ELR (cell line): ENCODE measurements around the gene TMA7B.
"Not testable (repeated sequence)": the region's sequence is repeated elsewhere in the genome, so short reads cannot be mapped to it uniquely, and the experiment has no call there.

ENCODE experiments used
- DNase-seq: peaks from one replicate; pipeline ENCODE4 v3.0.0-alpha.2; 2015; ENCODE audit warnings: low read depth

Gene TMA7B

GRCh38 chr22:39933741-39934140 is 26.5 kb upstream of the TMA7B start:
- no peak for DNase-seq

DNA sequence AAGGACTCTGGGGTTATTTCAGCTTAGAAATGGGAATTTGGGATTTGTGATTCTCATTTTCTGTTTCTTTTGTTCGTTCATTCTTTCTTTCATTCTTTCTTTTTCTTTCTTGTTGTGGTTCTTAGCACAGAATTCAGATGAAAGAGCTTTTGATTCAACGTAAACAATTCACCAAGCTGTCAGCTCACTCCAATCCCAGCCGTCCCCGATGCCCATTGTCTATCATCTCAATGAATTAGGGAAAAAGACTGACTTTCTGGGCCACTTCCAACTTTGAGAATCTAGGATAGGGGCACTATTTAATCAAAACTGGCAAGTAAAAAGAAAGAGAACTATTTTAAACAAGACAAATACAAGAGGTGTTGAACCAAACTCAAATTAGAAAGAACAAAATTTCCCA is 25.1 kb upstream of the TMA7B start:
- DNase-seq, result no peak

DNA sequence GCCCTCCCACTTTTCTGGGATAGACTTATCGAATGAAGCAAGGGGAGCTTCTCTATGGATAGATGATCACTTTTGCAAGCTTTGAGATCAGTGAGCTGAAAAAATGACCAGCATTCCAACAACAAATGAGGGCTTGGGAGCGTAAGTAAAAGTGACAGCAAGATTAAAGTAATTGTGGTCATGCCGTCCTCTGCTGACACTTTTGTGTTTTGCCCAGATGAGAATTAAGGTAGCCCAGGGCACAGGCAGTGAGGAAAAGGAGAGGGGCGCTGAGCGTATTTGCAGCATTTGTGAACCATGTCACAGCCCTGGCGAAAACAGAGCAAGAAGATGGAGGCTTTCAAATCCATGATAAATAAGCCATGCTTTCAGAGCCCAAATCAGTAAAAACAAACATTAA is 24.6 kb upstream of the TMA7B start:
- DNase-seq, result no peak

GRCh38 chr22:39936523-39937145 is 23.6 kb upstream of the TMA7B start:
- no peak for DNase-seq

- DNase-seq, result no peak
These were observed 22.3 kb upstream of the TMA7B start for GRCh38 chr22:39937906-39938305.

GRCh38 chr22:39938509-39939111 is 21.6 kb upstream of the TMA7B start:
- DNase-seq, result no peak

DNA sequence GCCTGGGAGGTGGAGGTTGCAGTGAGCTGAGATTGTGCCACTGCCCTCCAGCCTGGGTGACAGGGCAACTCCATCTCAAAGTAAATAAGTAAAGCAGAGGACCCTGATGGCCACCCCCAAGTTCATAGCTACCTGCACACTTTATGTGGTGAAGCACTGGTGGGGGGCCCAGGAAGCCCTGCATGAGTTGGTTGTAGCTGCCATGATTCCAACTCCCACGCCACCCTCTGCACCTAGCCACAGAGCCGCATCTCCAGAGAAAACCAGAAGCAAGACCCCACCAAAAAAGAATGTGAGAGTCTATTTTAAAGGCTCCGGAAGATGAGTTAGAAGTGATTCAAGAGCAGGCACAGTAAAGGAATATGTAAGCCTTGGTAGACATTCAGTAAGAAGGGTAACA is 20.4 kb upstream of the TMA7B start:
- no peak for DNase-seq

DNA sequence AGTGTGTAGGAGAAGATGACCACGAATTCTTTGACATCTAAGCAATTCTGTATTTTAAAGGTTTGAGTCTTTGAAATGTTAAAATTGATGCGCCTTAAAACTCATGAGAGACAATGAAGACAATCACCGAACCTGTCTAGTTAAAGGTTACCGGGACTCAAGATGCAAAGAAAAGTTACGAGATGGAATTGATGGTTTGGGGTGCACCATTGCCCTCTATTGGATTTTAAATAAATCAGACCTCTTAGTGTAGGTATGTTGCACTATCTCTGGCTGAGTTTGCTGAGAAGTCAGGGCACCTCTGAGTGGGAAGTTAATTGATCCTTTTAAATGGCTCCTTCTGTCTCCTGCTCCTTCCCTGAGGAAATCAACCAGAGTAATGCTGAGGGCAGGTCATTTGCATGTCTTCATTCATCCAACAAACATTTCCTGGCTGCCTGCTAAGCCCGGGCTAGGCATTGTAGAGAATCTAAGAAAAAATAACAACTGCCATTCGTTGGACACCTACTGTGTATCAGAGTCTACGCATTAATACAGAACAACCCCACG is 19.4 kb upstream of the TMA7B start:
- no peak for DNase-seq

GRCh38 chr22:39941601-39942000 is 18.6 kb upstream of the TMA7B start:
- no peak for DNase-seq

DNA sequence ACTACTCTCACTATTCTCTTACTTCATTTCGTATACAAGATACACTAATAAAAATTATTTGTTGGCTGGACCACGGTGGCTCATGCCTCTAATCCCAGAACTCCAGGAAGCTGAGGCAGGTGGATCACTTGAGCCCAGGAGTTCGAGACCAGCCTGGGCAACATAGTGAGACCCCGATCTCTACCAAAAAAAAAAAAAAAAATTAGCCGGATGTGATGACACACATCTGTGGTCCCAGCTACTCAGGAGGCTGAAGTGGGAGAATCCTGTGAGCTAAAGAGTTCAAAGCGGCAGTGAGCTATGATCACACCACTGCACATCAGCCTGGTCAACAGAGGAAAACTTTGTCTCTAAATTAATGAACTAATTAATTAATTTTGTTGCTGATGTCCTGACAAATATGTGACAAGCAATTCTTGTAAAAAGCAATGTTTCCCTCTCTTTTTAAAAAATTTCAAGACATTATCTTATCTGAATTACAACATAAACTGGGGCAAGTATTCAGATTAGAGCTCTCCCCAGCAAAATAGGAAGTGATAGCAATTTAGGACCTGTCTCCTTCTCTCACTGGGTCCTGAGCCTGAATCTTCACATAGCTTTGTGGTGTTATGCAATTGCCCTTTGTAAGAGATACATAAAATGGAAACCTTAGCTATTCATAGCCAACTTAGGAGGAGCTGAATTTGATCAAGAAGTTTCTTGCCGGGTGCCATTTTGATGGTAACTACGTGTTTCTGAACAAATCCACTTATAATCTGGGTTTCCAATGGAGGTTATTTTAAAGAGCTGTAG is 17.6 kb upstream of the TMA7B start:
- no peak for DNase-seq

DNA sequence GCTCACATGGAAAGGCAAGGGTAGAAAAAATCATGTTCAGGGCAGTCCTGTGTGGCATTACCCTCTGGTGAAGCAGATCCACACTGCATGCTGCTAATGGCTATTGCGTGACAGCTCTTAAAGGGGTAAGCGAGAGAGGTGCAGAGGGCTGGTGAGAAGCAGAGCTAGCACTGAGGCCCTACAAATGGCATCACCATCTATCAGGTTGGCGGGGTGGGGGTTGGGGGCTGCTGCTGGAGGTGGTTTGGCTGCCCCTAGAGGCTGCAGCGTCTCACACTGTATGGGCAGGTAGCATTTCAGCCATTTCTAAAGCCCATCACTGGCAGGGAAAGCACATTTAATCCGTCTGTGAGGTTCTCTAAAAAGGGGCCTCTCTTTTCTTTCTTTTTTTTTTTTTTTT is 16.9 kb upstream of the TMA7B start:
- no peak for DNase-seq

GRCh38 chr22:39943953-39944872 is 16.0 kb upstream of the TMA7B start:
- no peak for DNase-seq

DNA sequence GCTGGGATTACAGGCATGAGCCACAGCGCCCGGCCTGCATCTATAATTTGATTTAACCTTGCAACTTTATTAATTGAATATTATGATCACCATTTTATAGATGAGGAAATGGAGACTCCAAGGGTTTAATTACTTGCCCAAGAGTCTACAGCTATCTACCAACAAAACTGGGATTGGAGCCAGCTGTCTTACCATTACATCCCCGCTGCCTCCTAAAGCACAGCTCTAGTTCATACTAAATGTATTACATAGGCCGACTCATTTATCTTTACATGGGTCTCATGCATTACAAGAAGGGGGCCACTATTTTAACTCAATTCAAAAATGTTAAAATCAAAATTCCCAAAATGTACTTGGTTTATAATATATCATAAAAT is 14.1 kb upstream of the TMA7B start:
- DNase-seq, result no peak

DNA sequence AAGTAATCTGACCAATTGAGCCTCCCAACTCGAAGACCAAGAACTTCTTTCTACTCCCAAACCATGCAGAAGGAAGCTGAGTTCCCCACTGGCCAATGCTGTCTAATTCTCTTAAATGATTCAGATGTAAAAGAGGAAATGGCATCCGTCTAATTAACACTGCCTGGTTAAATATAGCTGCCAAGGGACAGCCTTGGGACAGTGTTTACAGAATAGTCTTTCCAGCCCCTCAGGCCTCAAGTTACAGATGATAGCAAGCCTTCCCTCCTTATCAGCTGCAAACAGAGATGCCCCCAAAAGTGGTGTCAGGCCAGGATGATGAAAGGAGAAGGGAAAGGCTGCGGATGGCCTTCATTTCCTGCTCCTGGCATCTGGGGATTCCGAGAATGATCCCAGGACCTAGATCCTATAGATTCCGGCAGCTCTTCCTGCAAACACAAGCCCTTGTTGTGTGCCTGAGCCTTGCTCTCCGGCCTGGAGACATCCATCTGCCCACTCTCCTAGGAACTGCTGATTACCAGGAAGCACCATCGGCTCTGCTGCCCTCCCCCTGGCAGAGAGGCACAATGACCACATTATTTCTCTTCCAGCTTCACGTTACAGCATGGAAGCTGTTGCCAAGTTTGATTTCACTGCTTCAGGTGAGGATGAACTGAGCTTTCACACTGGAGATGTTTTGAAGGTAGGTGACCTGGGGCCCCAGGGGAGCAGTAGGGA is 13.5 kb upstream of the TMA7B start:
- no peak for DNase-seq

GRCh38 chr22:39947220-39948216 is 12.7 kb upstream of the TMA7B start:
- DNase-seq, result no peak

GRCh38 chr22:39949964-39950737 is 10.0 kb upstream of the TMA7B start:
- DNase-seq, result no peak

GRCh38 chr22:39951603-39952293 is 8.4 kb upstream of the TMA7B start:
- DNase-seq, result not testable (repeated sequence)

- no peak for DNase-seq
These were observed 7.8 kb upstream of the TMA7B start for GRCh38 chr22:39952347-39952746.

DNA sequence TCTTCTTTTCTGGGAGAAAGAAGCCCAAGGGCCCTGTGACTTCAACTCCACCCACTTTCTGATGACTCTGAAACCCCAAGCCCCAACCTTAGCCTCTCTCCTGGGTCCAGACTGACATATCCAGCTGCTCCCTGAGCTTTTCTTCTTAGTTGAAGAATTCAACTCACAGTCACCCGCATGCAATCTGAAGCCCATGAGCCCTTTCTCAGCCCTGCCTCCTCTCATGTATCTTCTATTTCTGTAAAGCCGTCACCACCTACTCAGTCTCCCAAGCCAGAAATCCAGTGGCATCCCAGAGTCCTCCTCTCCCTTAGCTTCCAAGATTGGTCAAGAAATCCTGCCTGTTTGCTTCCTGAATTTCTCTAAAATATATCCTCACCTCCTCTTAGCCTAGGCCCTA is 7.1 kb upstream of the TMA7B start:
- no peak for DNase-seq
